HG03571 (cell line): ENCODE results near the gene TBX4.

Experiments used
- ATAC-seq: cut with Tn5 transposase; IDR thresholded peaks from one replicate; pipeline ENCODE4 v1.9.1; 2021; ENCODE audit not compliant: unreplicated experiment

TBX4 gene

DNA sequence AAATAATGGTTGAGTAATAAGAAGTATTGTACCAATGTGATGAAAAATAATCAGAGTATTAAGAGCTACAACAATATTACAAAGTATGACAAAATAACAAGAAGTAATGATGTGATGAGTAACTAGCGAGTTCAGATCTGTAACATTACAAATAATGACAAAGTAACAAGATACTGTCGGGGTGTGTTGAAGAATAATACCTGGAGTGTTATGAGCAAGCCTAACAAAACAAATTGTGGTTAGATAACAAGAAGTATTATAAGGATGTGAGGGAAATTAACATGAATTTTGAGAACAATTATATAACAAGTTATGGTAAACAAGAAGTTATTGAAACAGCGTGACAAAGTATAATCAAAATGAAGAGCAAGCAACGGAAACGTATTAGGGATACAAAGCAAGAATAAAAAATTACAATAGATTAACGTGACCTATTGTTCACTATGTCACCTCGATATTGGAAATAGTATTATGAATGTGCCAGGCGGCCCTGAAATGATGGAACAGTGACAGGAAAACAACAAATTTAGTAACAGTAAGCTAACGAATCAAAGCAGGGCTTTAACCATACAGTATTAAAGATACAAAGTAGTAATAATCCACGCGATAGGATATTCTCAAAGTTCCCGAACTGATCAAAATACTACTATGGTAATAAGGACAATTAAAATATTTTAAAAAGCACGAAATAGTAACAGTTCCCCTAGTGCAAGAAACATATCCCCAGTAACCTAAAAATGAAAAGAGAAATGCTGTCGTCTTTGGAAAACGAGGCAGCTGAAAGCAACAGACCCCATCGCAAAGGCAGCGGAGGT, 1.6 kb downstream of the TBX4 start:
- no peak for ATAC-seq

DNA sequence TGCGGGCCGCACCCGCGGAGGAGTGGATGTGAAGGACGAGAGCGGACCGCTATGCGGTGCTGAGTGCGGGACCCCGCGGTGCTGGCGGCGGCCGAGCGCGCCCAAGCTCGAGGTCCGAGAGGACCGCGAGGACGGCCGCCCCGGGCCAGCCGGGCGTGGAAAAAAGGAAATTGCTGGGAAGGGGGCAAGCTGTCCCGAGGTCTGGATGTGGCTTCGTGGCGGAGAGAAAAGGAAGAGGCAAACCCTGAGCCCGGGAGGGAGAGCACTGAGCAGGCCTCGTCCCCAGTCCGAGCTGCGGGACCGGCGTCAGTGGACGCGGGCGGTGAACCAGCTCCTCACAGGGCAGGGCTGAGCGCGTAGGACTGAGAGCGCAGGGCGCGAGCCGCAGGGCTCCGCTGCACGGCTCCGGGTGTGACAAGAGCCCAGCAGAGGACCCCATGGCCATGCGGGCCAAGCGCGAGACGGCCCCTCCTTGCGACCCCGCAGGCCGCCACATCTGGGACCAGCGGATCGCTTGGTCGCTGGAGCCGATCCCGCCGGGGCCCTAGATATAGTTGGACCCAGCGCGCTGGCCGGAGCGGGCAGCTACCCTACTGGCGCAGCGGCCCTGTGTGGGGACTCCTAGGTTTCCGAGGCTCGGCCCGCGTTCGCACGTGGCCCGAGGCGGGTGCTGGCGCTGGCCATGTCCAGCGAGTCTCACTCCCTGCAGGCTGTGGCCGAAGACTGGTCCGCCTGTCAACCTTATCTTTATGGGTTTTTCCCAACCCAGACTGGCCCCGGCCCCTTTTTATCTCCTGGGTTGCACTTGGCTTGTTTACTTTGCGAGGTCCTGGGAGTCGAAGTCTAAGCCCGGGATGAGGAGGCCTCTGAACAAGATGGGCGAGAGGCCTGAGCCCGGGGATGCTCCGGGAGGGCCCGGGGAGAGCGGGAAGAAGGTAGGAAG, 2.4 kb downstream of the TBX4 start:
- no peak for ATAC-seq

- ATAC-seq: no peak
Observed at GRCh38 chr17:61455324-61456060, 3.3 kb downstream of the TBX4 start.

DNA sequence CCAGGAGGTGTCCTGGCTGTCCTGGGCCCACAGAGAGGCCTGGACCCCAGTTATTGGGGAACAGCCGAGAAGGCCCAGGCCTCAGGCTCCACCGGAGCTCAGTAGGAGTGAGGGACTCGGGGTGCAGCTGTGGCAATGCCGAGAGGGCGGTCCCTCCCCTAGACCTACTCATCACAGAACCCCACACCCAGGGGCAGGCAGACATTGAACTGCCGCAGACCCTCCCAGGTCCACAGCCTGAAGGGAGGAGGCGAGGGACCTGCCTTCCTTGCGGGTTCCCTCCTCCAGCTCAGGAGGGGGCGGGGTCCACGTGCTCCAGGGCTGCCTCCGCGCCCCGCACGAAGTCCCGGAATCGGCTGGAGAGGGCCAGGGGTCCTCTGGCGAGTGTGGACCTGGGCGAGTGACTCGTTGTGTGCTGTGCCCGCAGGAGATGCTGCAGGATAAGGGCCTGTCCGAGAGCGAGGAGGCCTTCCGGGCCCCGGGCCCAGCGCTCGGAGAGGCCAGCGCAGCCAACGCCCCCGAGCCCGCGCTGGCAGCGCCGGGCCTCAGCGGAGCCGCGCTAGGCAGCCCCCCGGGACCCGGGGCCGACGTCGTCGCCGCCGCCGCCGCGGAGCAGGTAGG, 3.9 kb downstream of the TBX4 start:
- ATAC-seq: no peak

DNA sequence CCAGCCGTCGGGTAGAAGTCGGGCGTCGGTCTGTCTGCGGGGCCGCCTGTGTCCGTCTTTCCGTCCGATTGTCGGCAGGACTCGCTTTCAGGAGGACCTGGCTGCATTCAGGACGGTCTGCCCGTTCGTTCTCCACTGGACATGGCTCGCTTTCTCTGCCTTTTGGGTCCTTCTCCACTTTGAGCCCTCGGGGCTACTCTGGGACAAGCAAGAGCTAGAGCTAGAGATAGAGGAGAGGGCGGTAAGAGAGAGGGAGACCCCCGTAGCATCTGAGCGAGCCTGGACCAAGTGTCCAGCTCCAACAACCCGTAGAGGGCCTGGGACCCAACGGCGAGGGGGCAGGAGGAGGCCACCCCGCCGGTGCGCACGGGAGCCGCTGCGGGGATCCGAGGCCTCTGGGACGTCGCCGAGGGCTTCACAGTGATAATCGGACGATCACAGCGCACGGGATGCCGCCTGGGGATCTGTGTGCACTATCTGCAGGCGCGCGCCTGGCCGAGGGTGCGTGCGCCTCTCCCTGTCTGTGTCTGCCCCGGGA, 4.5 kb downstream of the TBX4 start:
- no peak for ATAC-seq

DNA sequence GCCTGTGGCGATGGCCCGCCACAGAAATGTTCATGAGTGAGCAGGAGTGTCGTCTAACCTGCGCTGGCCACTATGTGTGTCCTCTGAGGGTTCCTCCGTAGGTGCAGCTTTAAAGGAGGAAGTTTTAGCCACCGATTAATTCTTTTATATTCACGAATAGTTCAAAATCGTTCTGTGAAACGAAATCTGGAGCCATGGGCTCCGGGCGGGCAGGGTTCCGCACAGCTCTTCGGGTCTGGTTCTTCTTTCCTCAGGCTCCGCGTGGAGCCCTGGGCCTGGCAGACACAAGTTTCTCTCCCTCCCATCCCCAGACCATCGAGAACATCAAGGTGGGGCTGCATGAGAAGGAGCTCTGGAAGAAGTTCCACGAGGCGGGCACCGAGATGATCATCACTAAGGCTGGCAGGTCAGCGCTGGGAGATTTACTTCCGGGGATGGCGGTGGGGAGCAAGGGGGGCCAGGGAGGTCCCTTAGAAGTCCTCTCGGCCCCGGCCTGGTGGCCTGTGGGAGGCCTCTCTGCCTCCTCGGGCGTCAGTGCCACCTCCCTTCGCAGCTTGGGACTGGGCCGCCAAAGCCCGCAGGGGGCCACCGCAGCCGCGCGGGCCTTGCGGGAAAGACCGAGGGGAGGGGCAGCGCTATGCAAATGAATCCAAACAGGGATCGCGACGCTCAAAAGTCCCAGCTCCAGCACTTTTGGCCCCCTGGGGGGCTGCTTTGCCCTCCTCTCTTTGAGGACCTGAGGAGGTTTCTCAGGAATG, 5.2 kb downstream of the TBX4 start:
- no peak for ATAC-seq

DNA sequence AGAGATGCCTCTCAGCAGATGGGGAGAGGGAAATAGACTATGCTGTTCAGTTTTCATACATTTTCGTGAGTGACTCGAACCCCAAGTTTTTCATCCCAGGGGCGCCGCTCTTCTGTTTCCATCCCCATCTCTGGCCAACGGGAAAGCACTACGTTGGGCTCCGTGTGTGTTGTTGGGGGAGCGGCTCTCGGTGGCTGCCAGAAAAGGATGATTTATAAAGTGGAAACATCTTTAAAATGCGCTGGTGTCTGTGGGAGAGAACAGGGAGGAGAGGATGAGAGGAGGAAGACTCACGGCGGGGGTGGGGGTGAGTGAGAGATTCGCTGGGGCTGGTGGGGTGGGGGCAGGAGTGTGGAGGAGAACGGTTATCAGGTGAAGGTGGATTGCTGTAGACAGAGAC, 5.8 kb downstream of the TBX4 start:
- no peak for ATAC-seq

DNA sequence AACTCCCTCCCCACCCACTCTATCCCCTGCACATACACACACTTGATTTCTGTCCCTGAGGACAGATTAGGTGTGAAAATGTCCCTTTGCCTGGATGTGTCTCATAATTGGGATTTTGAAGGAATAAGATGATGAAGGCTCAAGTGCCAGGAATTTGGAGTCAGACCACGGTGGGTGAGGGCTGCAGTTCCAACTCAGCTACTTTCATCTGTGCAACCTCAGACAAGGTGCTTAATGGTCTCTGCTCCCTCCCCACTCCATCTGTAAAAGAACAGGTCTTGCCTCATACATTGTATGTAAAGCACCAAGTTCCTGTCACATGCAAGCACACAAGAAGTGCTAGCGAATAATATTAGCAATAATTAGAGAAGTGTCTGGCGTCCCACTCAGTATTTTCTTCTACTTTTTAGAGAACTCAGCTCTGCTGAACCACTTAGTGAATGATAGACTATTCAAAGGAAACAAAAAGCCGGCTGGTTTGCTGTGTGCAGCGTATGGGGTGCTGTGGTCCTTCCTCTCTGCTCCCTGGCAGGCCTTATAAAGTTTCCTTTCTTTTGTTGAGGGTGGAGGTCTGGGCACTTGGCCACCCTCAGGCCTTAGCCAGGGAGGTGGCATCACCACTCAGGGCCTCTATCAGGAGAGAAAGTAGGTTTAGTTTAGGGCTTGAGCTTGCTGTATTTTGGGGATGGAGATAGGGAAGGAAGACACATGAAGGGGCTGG, 6.4 kb downstream of the TBX4 start:
- ATAC-seq: no peak

GRCh38 chr17:61459142-61459809, 7.1 kb downstream of the TBX4 start:
- no peak for ATAC-seq

GRCh38 chr17:61459939-61460718, 7.9 kb downstream of the TBX4 start:
- ATAC-seq: no peak

DNA sequence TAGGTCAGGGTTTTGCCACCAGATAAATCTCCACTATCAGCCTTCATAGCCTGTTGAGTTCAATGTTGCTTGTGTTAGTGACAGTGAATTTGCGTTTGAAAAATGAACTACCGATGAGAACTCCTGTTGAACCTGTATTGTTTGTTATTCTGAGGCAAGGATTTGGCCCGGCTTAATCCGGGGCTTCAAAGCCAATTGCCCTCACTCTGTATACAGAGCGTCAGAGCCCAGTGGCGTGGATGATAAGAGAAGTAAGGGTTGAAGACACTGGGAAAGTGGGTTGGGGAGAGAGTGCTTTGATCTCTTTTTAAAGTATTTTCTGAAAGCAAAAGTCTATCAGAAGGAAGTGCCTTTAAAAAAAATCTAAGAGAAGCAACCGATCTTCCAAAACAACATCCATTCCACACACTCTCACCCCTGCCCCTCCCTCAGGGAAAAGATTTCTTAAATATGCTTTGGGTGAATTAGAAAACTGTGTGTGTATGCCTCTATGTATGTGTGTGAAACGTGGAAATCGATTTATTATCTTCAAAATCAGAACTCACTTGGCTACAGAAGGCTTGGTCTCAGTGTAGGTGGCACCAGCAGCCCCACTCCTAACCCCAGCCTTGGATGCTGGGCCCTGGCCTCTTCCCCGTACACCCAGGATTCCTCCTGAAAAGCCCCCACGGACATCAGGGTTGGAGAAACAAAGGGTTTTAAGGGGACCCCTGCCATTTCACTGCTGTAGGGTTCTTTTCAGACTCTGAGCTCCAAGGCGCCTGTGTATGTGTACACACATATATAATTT, 8.8 kb downstream of the TBX4 start:
- ATAC-seq: no peak

DNA sequence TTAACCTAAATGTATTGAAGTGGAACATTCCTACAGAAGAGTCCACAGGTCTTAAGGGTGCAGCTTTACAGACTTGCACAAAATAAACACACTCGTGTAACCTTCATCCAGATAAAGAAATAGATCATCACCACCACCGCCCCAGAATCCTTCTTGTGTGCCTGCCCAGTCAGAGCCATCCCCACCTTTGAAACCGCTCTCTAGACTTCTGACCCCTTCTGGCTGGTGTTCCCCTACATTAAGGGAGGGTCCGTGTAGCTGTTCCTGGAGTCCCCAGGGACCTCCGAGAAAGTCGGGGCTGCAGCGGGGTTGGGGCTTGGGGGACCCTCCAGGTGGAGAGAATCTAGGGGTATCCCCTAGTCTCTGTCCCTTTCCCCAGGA, 9.4 kb downstream of the TBX4 start:
- ATAC-seq: no peak

GRCh38 chr17:61461967-61462718, 9.9 kb downstream of the TBX4 start:
- ATAC-seq: no peak

DNA sequence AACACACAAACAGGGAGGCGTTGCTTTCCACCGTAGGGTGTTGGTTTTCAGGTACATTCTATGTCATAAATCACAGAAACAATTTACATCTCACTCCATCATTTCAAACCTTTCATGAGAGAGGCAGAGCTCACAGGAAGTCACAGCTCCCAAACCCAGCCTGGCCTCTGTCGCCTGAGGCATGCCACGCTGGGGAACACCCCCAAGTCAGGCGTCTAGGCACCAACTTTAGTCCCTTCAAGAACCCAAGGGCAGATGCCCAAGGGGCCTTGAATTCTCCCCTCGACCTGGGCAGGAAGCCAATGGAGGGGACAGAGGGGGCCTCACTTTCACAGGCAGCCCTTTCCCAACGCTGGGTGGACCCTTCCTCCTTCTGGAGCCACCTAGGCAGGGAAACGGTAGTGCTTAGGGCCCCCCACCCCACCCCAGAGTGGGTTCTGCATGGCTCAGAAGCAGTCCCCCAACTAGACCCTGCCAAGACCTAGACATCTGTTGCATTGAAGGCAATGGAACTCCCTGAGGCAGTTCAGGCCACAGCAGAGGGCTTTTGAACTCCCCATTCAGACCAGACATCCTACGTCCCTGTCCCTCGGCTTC, 10.6 kb downstream of the TBX4 start:
- ATAC-seq: no peak

GRCh38 chr17:61463316-61464129, 11.3 kb downstream of the TBX4 start:
- ATAC-seq: no peak
